MV-4-11 (cell line): ENCODE data around the gene BTBD3.
A peak's percentile ranks its signal among the peaks of the same experiment; 100 is the strongest.

Experiments
- DNase-seq: peaks from one replicate; lab custom pipeline; 2025; lab: John Stamatoyannopoulos, UW

Gene BTBD3

GRCh38 chr20:11917663-11918062 lies at the start of gene BTBD3:
Gene BTBD3 (plus strand): TSS chr20:11917893. CDS start chr20:11918276, 383 bp downstream.
- no peak for DNase-seq

DNA sequence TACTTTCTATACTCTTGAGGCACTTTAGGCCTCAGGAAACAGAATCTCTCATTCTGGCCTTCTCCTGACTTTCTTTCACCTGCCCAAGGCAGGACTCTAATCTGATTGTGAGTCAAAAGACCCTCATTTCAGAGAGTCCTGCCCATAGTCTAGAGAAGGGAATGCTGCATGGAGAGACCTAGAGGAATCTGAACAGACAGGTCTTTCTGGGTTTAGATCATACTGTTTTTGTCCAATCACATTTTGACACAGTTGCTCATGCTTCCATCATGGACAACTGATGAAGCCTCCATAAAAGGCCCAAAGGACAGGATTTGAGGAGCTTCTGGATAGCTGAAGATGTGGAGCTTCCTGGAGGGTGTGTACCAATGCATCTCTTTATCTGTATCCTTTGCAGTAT lies 48.1 kb upstream of the BTBD3 start:
- DNase-seq = no peak

DNA sequence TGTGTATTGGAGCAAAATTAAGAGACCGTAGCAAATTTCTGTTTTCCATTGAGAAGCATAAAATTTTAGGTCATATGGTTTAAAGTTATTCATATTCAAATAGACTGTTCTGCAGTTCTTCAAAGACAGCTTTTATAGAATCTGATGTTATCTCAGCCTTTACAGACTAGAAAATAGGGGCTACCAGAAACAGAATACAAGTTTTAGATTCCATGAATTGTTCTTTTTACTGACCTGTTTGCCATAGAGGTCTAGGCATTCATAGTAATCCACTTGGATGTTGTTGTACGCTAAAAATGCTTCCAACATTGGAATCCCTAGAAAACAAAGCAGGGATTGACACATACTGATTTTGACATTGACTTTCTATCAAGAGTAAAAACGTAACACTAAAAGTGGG lies 47.3 kb upstream of the BTBD3 start:
- DNase-seq = no peak

GRCh38 chr20:11876555-11876954 lies 41.1 kb upstream of the BTBD3 start:
- DNase-seq = no peak

DNA sequence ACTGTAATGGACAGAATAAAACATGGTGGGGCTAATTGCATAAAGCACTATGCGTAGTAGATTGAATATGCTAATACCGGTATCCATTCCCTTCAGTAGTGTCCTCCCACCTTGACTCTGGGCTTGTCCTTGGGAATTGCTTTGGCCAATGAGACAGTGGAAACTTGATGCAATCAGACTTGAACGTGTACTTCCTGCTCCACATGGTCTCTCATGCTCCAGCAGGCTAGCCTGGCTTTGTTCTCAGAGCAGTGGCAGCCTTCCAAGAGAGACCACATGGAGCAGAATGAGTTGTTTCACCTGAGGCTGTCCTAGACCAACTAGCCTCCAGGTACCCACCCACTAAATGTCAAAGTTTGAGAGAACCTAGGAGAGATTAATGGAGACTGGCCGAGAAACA lies 37.0 kb upstream of the BTBD3 start:
- DNase-seq = no peak

GRCh38 chr20:11881449-11881848 lies 36.2 kb upstream of the BTBD3 start:
- DNase-seq = no peak

DNA sequence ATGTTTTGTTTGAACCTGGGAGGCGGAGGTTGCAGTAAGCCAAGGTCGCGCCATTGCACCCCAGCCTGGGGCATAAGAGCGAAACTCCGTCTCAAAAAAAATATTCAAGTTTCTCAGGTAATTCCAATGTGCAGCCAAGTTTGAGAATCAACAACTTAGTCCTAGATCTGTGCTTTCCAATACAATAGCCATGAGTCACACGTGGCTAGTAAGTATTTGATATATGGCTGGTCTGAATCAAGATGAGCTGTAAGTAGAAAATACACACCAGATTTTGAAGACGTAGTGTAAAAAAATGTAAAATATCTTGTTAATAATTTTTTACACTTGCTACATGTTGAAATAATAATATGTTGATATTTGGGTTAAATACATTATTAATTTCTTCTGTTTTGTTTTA lies 35.0 kb upstream of the BTBD3 start:
- no peak for DNase-seq

GRCh38 chr20:11888648-11889047 lies 29.0 kb upstream of the BTBD3 start:
- DNase-seq = no peak

DNA sequence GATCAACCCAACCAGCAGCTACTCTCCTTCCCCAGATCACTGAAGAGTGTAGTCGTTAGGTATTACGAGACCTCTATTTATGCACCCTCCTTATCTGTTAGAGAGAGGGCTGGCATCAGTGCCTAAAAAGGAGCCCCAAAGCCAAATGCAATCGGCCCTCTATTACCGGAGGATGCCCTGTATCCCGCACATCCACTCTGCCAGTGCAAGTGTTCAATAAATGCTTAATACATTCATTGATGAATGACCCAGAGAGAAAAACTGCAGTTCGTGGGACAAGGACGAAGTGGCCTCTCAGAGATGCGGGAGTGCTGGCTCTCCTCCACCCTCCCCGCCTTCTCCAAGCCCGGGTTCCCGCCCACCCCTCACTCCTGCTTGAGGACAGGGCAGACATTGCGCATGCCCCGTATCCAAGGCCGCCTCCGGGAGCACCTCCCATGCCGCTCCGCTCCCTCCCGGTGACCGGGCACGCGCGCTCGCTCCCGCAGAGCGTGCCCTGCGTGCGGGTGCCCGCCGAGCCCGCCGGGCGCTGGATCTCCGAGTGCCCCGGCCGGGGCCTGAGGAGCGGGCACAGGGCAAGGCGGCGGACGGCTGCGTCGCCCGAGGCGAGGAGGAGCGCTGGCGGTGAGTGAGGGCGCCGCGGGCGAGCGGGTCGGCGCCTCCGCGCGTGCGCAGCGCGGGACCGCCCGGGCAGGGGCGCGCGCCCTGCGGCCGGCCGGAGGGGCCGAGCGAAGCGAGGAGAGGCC lies 27.2 kb upstream of the BTBD3 start:
- DNase-seq = peak; percentile 80

- peak; percentile 34 for DNase-seq
Observed at GRCh38 chr20:11891077-11891775, 26.5 kb upstream of the BTBD3 start.

GRCh38 chr20:11891776-11892545 lies 25.7 kb upstream of the BTBD3 start:
- peak; percentile 78 for DNase-seq

GRCh38 chr20:11894062-11894461 lies 23.6 kb upstream of the BTBD3 start:
- DNase-seq = no peak

GRCh38 chr20:11895861-11896387 lies 21.8 kb upstream of the BTBD3 start:
- DNase-seq = no peak

DNA sequence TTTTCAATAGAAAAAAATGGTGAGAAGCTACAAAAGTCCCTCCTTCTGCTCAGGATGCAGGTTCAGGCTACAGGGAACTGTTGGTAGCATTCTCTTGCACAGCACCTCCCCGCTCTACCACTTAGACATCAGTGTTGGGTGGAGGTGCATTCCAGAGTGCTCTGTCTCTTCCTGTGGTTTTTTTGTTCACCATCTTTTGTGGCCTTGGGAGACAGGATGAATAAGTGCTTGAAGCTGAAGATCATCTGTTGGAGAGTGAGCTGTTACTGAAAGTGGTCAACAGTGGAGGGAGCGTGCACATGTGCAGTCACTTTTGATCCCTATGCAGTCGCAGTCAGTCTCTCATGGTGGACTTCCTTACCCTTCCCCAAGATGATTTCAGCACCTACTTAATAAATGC lies 16.6 kb upstream of the BTBD3 start:
- DNase-seq = peak; percentile 62

GRCh38 chr20:11902285-11902697 lies 15.4 kb upstream of the BTBD3 start:
- peak; percentile 78 for DNase-seq

DNA sequence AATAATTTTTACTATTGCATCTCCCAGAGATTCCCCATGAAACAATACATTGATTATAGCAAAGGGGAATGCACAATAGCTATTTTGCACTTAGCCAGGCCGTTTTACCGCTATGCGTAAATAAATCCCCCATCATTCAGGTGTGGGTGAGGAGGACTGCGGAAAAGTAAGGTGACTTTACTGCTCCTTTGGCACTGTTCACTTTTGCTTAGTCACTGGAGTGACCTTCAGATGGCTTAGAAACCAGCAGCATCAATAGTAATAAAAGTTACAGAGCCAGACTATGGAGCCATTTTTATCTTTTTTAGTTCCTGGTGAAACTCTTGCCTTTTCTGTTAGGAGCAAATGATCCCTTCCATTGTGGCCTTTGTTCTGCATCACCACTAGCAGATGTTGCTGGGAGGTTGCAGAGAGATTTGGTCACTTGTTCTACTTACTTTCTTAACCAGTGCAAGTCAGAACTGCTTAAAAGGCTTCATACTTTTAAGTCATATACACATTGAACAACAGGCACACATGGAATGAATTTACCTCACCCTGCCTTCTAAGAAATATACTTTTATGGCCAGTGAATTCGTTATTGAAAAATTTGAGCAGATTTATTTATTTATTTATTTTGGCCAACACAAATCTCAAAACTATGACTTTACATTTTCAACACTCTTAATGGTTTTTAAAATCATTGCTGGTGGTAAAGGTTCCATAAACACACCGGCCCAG lies 12.1 kb upstream of the BTBD3 start:
- no peak for DNase-seq

DNA sequence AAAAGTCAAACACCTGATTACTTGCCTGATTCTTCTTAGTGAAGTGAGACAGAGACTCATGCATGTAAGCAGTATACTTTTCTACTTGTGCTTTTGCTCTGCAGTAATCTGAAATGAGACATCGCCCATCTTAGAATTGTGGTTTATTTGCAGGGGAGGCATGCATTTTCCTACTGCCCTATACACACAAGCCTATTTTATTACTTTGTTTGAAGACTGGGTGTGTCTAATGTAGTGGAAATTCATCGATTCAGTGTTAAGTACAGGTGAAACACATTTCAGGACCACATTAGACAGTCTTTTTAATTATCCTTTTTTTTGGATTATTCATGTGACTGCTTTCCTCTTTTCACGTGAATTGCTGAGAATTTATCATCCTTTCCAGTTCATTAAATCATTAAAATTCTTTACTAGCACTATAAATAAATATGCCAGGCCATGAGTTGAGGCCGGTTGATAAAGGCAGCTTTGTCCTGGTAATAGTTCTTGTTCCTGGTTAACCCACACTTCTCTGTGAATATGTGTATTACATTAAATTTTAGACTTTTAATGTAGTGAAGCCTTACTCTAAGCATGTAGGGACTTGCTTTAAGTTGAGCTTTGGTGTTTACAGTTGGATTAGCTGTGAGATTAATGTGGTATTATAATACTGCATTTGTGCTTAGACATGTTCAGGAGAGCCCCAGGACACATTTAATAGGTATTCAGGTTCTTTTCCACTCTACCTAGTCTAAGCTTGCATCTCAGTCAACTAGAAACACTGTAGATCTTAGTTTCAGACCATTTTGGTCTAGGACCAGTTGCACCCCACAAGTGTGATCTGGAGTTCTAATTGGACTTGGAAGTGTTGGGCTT lies 10.8 kb upstream of the BTBD3 start:
- no peak for DNase-seq

DNA sequence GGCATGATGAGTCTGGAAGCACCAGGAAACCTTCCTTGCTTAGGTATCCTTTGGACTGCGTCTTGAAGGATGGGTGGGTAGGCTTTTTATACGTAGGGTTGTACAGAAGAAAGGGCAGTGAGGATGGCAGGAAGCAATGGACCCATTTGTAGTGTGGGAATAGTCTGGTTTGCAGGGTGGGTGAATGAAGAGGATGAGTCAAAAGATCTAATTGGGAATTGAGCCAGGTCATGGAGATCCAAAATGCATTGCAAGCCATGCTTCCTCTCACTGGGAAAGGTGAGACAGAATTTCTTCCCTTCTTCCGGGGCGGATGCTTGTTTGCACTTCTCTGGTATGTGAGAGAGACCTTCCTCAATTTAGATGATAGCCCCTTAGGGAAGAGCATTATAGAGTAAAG lies 10.1 kb upstream of the BTBD3 start:
- no peak for DNase-seq

- DNase-seq = peak; percentile 19
Observed at GRCh38 chr20:11912013-11912658, 5.6 kb upstream of the BTBD3 start.

DNA sequence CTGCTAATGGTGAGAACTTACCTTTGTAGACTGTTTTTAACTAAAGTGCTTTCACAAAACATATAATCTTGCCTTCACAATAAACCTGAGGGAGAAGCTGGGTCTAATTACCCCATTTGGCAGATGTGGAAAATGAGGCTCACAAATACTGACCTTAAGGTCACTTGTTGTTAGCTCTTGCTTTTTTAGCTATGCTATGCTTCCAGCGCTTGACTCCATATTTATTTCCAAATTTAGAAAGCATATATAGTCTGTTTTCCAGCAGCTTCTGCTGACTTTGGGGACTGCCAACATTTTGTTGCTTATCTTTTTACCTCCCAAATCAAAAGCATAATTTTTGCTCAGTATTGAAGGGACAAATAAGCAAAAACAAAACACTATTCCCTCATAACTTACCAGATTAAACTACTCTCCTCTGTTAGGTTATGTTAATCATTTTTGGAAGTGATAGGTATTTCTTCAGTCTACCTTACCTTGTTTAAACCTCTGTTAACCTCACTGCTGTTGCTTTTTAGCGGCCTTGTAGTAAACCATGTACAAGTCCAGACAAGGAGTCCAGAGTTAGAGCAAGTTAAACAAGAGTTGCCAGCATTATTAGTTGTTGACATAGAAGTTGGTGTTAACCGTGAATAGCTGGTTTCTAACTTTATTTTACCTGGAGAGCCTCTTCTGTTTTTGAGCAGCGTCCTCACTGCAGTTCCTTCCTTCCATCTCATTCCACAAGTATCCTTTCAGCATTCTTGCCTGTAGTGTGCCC lies 4.9 kb upstream of the BTBD3 start:
- no peak for DNase-seq
